Measurements from ENCODE around the gene ZBED4. TPM values are rescaled to one million over a fixed set of nuclear protein-coding genes. Genes with fewer than 3 reads are reported as not detected.

Gene ZBED4
- total RNA-seq, 1 donor from 2014 or later = 17.3 TPM

DNA sequence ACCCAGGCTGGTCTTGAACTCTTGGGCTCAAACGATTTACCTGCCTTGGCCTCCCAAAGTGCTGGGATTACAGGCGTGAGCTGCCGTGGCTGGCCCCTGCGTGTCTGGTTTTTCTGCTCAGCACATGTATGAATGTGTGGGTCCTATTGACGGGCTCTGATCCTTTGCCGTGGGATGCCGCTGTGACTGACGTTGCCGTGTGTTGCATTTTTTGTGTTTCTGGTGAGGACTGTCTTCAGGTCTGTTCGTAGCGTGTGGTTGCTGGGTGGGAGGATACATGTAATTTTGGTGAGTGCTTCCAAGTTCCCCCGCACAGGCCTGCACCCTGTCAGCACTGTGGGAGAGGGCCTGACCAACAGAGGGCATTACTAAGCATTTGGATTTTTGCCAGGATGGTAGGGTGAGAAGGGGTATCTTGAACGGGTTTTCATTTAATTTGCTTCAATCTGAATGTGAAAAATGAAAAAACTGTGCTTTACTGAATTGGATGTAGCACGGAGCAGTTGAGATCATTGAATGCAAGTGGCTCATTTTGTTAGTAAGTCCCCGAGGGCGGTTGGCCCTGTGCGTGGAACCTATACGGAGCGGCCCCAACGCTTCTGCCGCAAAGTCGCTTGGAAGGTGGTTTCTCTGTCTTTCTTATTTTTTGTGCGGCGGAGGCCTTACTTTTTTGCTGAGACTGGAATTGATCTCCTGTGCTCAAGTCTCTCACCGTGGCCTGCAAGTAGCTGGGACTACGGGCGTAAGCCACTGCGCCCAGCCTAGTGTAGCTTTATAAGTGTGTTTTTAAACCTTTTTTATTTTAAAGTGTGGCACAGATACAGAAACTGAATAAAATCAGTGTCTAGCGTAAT, 8.2 kb downstream of the ZBED4 start:
- TF ChIP-seq, protein P1, sequence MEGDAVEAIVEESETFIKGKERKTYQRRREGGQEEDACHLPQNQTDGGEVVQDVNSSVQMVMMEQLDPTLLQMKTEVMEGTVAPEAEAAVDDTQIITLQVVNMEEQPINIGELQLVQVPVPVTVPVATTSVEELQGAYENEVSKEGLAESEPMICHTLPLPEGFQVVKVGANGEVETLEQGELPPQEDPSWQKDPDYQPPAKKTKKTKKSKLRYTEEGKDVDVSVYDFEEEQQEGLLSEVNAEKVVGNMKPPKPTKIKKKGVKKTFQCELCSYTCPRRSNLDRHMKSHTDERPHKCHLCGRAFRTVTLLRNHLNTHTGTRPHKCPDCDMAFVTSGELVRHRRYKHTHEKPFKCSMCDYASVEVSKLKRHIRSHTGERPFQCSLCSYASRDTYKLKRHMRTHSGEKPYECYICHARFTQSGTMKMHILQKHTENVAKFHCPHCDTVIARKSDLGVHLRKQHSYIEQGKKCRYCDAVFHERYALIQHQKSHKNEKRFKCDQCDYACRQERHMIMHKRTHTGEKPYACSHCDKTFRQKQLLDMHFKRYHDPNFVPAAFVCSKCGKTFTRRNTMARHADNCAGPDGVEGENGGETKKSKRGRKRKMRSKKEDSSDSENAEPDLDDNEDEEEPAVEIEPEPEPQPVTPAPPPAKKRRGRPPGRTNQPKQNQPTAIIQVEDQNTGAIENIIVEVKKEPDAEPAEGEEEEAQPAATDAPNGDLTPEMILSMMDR (IDR thresholded peaks at IDR 0.05) = no peak
- no peak for ATAC-seq (ENCODE audit: low read depth)
- H3K36me3 Mint-ChIP-seq (ENCODE audit: low read depth) = peaks cover 14% of the 10 kb centered on the region
- no peak overlapping the region for H3K4me3 Mint-ChIP-seq
- no peak overlapping the region for H3K27ac Mint-ChIP-seq
- DNase-seq = no peak
- peaks cover 12% of the 10 kb centered on the region for H3K9me3 Mint-ChIP-seq
- ChIA-PET POLR2A (no interaction called here), CTCF (no interaction called here)
- H3K27me3 Mint-ChIP-seq = no peaks in the 10 kb centered on the region
- H3K4me1 Mint-ChIP-seq = peaks cover 29% of the 10 kb centered on the region
- intact Hi-C loops (cut with micrococcal nuclease) = no loop called here

DNA sequence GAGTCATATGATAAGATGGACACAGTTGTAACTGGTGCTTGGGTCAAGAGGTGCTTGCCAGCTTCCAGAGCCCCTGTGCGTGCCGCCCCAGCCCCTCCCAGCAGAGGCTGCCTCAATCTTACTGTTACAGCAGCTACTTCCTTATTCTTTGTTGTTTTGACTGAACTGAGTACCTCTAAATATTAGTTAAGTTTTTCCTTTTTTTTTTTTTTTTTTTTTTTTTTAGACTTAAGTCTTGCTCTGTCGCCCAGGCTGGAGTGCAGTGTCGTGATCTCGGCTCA, 8.8 kb downstream of the ZBED4 start:
- intact Hi-C loops (cut with micrococcal nuclease) = no loop called here
- CTCF ChIA-PET = no interaction called here
- Mint-ChIP-seq H3K4me1 (peaks cover 29% of the 10 kb centered on the region), H3K4me3 (no peak overlapping the region), H3K36me3 (ENCODE audit: low read depth) (peaks cover 20% of the 10 kb centered on the region), H3K27ac (no peak overlapping the region), H3K27me3 (no peaks in the 10 kb centered on the region), H3K9me3 (peaks cover 16% of the 10 kb centered on the region)
- TF ChIP-seq, protein P1 (IDR thresholded peaks at IDR 0.05) = no peak
- no peak for ATAC-seq (ENCODE audit: low read depth)
- POLR2A ChIA-PET = no interaction called here
- DNase-seq = no peak

DNA sequence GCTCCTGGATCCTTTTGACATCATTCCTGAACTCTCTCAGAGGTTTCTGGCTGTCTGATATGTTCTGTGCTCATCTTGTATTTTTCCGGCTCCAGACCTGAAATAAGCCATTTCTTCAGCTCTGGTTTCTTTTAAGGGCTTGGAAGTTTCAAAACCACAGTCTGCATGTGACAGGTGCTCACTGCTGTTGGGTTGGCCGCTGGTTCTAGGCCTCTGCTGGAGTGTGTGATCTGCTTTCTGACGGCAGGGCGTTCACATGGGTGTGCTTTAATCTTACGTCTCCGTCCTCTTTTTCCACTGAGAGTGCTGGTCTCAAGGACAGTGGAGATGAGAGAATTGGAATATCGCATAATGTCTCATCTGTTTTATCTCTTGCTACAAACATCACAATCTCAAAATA, 10.3 kb downstream of the ZBED4 start:
- Mint-ChIP-seq H3K4me1 (peaks cover 19% of the 10 kb centered on the region), H3K9me3 (peaks cover 16% of the 10 kb centered on the region), H3K27ac (no peak overlapping the region), H3K27me3 (no peaks in the 10 kb centered on the region), H3K4me3 (no peak overlapping the region), H3K36me3 (ENCODE audit: low read depth) (peaks cover 24% of the 10 kb centered on the region)
- no peak for ATAC-seq (ENCODE audit: low read depth)
- ChIA-PET CTCF (no interaction called here), POLR2A (no interaction called here)
- TF ChIP-seq, protein P1 (IDR thresholded peaks at IDR 0.05) = no peak
- DNase-seq = no peak
- intact Hi-C loops (cut with micrococcal nuclease) = no loop called here

DNA sequence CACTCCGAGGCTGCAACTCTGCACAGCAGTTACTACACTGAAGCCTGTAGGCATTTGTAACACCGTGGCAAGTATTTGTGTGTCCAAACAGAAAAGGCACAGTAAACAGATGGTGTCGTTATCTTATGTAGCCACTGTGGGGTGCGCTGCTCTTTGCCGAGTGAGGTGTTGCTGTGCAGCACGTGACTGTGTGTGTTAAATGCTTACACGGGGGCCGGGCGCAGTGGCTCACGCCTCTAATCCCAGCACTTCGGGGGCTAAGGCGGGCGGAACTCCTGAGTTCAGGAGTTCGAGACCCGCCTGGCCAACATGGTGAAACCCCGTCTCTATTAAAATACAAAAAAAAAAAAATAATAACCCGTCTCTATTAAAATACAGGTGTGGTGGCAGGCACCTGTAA, 11.5 kb downstream of the ZBED4 start:
- H3K9me3 Mint-ChIP-seq = peaks cover 22% of the 10 kb centered on the region
- CTCF ChIA-PET = no interaction called here
- intact Hi-C loops (cut with micrococcal nuclease) = no loop called here
- H3K27ac Mint-ChIP-seq = no peak overlapping the region
- H3K4me3 Mint-ChIP-seq = no peak overlapping the region
- TF ChIP-seq, protein P1 (IDR thresholded peaks at IDR 0.05) = no peak
- ATAC-seq (ENCODE audit: low read depth) = no peak
- DNase-seq = no peak
- H3K4me1 Mint-ChIP-seq = peaks cover 18% of the 10 kb centered on the region
- peaks cover 32% of the 10 kb centered on the region for H3K36me3 Mint-ChIP-seq (ENCODE audit: low read depth)
- POLR2A ChIA-PET = no interaction called here
- H3K27me3 Mint-ChIP-seq = no peaks in the 10 kb centered on the region

DNA sequence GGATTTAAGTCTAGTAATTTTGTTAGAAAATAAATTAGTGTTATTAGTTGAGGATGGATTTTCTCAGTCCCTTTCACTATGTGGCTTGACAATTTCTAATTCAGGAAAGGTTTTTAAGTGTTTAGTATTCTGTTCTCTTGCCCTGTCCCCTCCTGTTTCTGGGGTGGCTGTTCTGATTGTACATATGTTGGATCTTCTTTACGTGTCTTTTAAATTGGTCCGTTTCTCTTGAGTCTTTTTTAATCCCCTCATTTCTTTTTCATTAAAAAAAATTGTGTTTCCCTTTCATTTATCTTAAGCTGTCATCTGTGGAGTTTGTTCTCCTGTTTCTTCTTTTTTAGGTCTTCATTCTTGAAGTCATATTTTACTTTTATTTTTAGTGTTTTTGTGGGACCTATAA, 12.5 kb downstream of the ZBED4 start:
- CTCF ChIA-PET = no interaction called here
- TF ChIP-seq, protein P1 (IDR thresholded peaks at IDR 0.05) = no peak
- DNase-seq = no peak
- Mint-ChIP-seq H3K4me1 (peaks cover 21% of the 10 kb centered on the region), H3K36me3 (ENCODE audit: low read depth) (peaks cover 36% of the 10 kb centered on the region), H3K27ac (no peak overlapping the region), H3K4me3 (no peak overlapping the region), H3K27me3 (no peaks in the 10 kb centered on the region), H3K9me3 (peaks cover 24% of the 10 kb centered on the region)
- no peak for ATAC-seq (ENCODE audit: low read depth)
- intact Hi-C loops (cut with micrococcal nuclease) = no loop called here
- POLR2A ChIA-PET = no interaction called here
